Measurements from ENCODE around the gene C10orf143. TPM values are rescaled to one million over a fixed set of nuclear protein-coding genes. Genes with fewer than 3 reads are reported as not detected.

C10orf143 gene
- total and polyA plus RNA-seq, 2 experiments from 2014 or later: 0.21 to 3.7 TPM

- H3K27me3 ChIP-seq (ENCODE audit: insufficient read depth): no peaks in the 10 kb centered on the region
- no peak overlapping the region for H3K4me2 ChIP-seq
- peaks cover 2% of the 10 kb centered on the region for H3K27me3 Mint-ChIP-seq (ENCODE audit: insufficient read depth, low read depth, poor library complexity)
- peaks cover 20% of the 10 kb centered on the region for H3K4me1 Mint-ChIP-seq
- H3K4me3 Mint-ChIP-seq: no peak overlapping the region
- TF ChIP-seq ETS1 (IDR thresholded peaks at IDR 0.05): no peak
- no peak for TF ChIP-seq EZH2phosphoT487 (IDR thresholded peaks at IDR 0.05; ENCODE audit: unreplicated experiment)
- no peak for TF ChIP-seq EZH2 (IDR thresholded peaks at IDR 0.05; ENCODE audit: low read depth, unreplicated experiment)
- TF ChIP-seq POLR2AphosphoS5 (IDR thresholded peaks at IDR 0.05; ENCODE audit: low read depth): no peak
- no peak for TF ChIP-seq STAT1 (IDR thresholded peaks at IDR 0.05; ENCODE audit: unreplicated experiment)
- no peak for TF ChIP-seq REST (IDR thresholded peaks at IDR 0.05; ENCODE audit: unreplicated experiment)
- TF ChIP-seq CREB1 (CRISPR knock-in tag; IDR thresholded peaks at IDR 0.05; ENCODE audit: low read depth): no peak
- TF ChIP-seq ZNF114 (CRISPR knock-in tag; IDR thresholded peaks at IDR 0.05): no peak
- TF ChIP-seq JUNB (IDR thresholded peaks at IDR 0.05; ENCODE audit: unreplicated experiment): no peak
- TF ChIP-seq ZNF462 (CRISPR knock-in tag; IDR thresholded peaks at IDR 0.05): no peak
- no peak for TF ChIP-seq NANOG (IDR thresholded peaks at IDR 0.05; ENCODE audit: borderline replicate concordance)
- TF ChIP-seq CTCF (conservative IDR thresholded peaks at IDR 0.05; ENCODE audit: low read depth in 2 of 2): no peak
- TF ChIP-seq ZNF331 (CRISPR knock-in tag; IDR thresholded peaks at IDR 0.05; ENCODE audit: low read depth): no peak
- no peaks in the 10 kb centered on the region for H3K9me3 Mint-ChIP-seq
- no peaks in the 10 kb centered on the region for H3K9me2 ChIP-seq (ENCODE audit: insufficient read depth)
- H3K27ac ChIP-seq (ENCODE audit: low read depth): no peak overlapping the region
- DNase-seq (ENCODE audit: low spot score): no peak
- no peaks in the 10 kb centered on the region for H3F3A ChIP-seq (replicated peaks; ENCODE audit: low read depth)
- peaks cover 38% of the 10 kb centered on the region for H3K36me3 Mint-ChIP-seq (ENCODE audit: low read depth)
- peak overlapping the region; percentile 45; the same call in 1 of the 2 replicates for H3K27ac Mint-ChIP-seq
- H3K79me2 ChIP-seq (replicated peaks; ENCODE audit: insufficient read depth): peaks cover 100% of the 10 kb centered on the region
- peaks cover 60% of the 10 kb centered on the region for H4K20me1 ChIP-seq (replicated peaks; ENCODE audit: insufficient read depth)
- H3K4me1 ChIP-seq (ENCODE audit: insufficient read depth): peaks cover 6% of the 10 kb centered on the region; the same call in 1 of the 2 replicates
- ATAC-seq: no peak
- no peak overlapping the region for H3K4me3 ChIP-seq
- H2AFZ ChIP-seq: no peak overlapping the region
- H3K36me3 ChIP-seq (ENCODE audit: insufficient read depth): peaks cover 13% of the 10 kb centered on the region
Measured at GRCh38 chr10:130146042-130146441, 35.4 kb upstream of the C10orf143 start.

Data from GM23338 (cell line).